ENCODE results near the gene ARHGAP12.

ARHGAP12 gene

GRCh38 chr10:31887850-31888249 lies 40.8 kb downstream of the ARHGAP12 start:
- TF ChIP-seq CTCF (IDR thresholded peaks at IDR 0.05; ENCODE audit: poor library complexity, severe bottlenecking): no peak
- Histone ChIP-seq H3K4me1 (ENCODE audit: insufficient read depth, poor library complexity, severe bottlenecking) (peaks cover 9% of the 10 kb centered on the region), H3K27me3 (ENCODE audit: insufficient read depth, poor library complexity, severe bottlenecking) (no peaks in the 10 kb centered on the region), H3K36me3 (ENCODE audit: low read depth) (no peaks in the 10 kb centered on the region), H3K27ac (ENCODE audit: poor library complexity, severe bottlenecking) (no peak overlapping the region), H3K9me3 (ENCODE audit: severe bottlenecking) (no peaks in the 10 kb centered on the region), H3K4me3 (ENCODE audit: severe bottlenecking) (no peak overlapping the region)
- DNase-seq (ENCODE audit: low spot score) (no peak), ATAC-seq (ENCODE audit: low read depth) (no peak)

- Histone ChIP-seq H3K4me3 (ENCODE audit: severe bottlenecking) (no peak overlapping the region), H3K27ac (ENCODE audit: poor library complexity, severe bottlenecking) (no peak overlapping the region), H3K9me3 (ENCODE audit: severe bottlenecking) (no peaks in the 10 kb centered on the region), H3K27me3 (ENCODE audit: insufficient read depth, poor library complexity, severe bottlenecking) (no peaks in the 10 kb centered on the region), H3K36me3 (ENCODE audit: low read depth) (no peaks in the 10 kb centered on the region), H3K4me1 (ENCODE audit: insufficient read depth, poor library complexity, severe bottlenecking) (peaks cover 9% of the 10 kb centered on the region)
- TF ChIP-seq CTCF (IDR thresholded peaks at IDR 0.05; ENCODE audit: poor library complexity, severe bottlenecking): no peak
- ATAC-seq (ENCODE audit: low read depth) (no peak), DNase-seq (ENCODE audit: low spot score) (no peak)
These were observed 41.7 kb downstream of the ARHGAP12 start for GRCh38 chr10:31886885-31887284.

DNA sequence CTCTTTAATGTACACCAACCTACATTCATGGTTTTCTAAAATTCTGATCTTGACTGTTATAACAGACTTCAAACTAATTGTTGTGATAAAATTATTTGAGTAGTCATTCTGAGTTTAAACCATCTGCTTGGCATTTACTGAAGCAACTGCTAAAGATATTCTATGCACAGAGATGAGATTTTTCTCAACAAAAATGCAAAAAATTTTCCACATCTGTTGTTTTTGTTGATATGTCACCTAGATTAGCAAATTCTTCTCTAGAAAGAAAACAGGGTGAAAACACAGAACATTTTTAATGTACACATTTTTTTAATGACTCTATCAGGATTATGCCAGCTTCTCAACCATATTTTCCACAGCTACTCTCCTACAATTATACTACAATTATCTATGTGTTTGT lies 42.7 kb downstream of the ARHGAP12 start:
- no peak for TF ChIP-seq CTCF (IDR thresholded peaks at IDR 0.05; ENCODE audit: poor library complexity, severe bottlenecking)
- ATAC-seq (ENCODE audit: low read depth) (no peak), DNase-seq (ENCODE audit: low spot score) (no peak)
- no peaks in the 10 kb centered on the region for H3K27me3 ChIP-seq (ENCODE audit: insufficient read depth, poor library complexity, severe bottlenecking)
- peaks cover 12% of the 10 kb centered on the region for H3K4me1 ChIP-seq (ENCODE audit: insufficient read depth, poor library complexity, severe bottlenecking)
- H3K9me3 ChIP-seq (ENCODE audit: severe bottlenecking): no peaks in the 10 kb centered on the region
- H3K36me3 ChIP-seq (ENCODE audit: low read depth): no peaks in the 10 kb centered on the region
- H3K4me3 ChIP-seq (ENCODE audit: severe bottlenecking): no peak overlapping the region
- no peak overlapping the region for H3K27ac ChIP-seq (ENCODE audit: poor library complexity, severe bottlenecking)

DNA sequence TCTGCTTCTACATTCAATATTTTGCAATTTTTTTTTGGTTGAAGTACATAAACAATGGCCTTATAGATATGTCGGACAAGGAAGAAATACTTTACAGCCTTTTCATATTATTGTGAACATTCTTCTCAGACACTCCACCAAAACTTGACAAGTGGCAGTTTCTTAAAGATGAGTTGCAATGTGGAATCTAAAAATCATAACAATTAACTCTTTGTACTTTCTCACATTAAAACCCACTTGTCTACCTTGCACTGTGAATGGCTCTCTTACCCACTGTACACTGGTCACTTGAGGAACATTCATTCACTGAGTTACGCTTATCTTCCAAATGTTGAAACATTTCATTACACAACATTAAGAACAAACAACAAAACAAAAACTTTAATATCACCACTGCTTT lies 44.2 kb downstream of the ARHGAP12 start:
- Histone ChIP-seq H3K36me3 (ENCODE audit: low read depth) (no peaks in the 10 kb centered on the region), H3K27ac (ENCODE audit: poor library complexity, severe bottlenecking) (no peak overlapping the region), H3K27me3 (ENCODE audit: insufficient read depth, poor library complexity, severe bottlenecking) (no peaks in the 10 kb centered on the region), H3K9me3 (ENCODE audit: severe bottlenecking) (no peaks in the 10 kb centered on the region), H3K4me1 (ENCODE audit: insufficient read depth, poor library complexity, severe bottlenecking) (peaks cover 12% of the 10 kb centered on the region), H3K4me3 (ENCODE audit: severe bottlenecking) (no peak overlapping the region)
- DNase-seq (ENCODE audit: low spot score) (no peak), ATAC-seq (ENCODE audit: low read depth) (no peak)
- TF ChIP-seq CTCF (IDR thresholded peaks at IDR 0.05; ENCODE audit: poor library complexity, severe bottlenecking): no peak

GRCh38 chr10:31883397-31883796 lies 45.2 kb downstream of the ARHGAP12 start:
- H3K4me3 ChIP-seq (ENCODE audit: severe bottlenecking): no peak overlapping the region
- DNase-seq (ENCODE audit: low spot score): no peak
- no peaks in the 10 kb centered on the region for H3K27me3 ChIP-seq (ENCODE audit: insufficient read depth, poor library complexity, severe bottlenecking)
- TF ChIP-seq CTCF (IDR thresholded peaks at IDR 0.05; ENCODE audit: poor library complexity, severe bottlenecking): no peak
- H3K36me3 ChIP-seq (ENCODE audit: low read depth): no peaks in the 10 kb centered on the region
- ATAC-seq (ENCODE audit: low read depth): no peak
- H3K4me1 ChIP-seq (ENCODE audit: insufficient read depth, poor library complexity, severe bottlenecking): peaks cover 10% of the 10 kb centered on the region
- no peaks in the 10 kb centered on the region for H3K9me3 ChIP-seq (ENCODE audit: severe bottlenecking)
- no peak overlapping the region for H3K27ac ChIP-seq (ENCODE audit: poor library complexity, severe bottlenecking)
